Measurements from ENCODE around the gene CLDN7.
A peak's percentile ranks its signal among the peaks of the same experiment; 100 is the strongest.

Gene CLDN7

GRCh38 chr17:7285679-7286078 lies 23.4 kb upstream of the CLDN7 start:
- Histone ChIP-seq H2AK5ac (ENCODE audit: low read depth, low read length) (no peak overlapping the region), H2BK5ac (ENCODE audit: low read length) (no peak overlapping the region), H2BK120ac (ENCODE audit: low read depth, low read length) (no peak overlapping the region), H3K18ac (ENCODE audit: low read length) (no peak overlapping the region), H2AFZ (ENCODE audit: low read length) (no peak overlapping the region), H3K9ac (ENCODE audit: low read depth, low read length, poor library complexity) (no peak overlapping the region), H3K23ac (ENCODE audit: low read depth, low read length, poor library complexity) (peak overlapping the region; percentile 73), H3K4ac (ENCODE audit: low read length) (no peak overlapping the region), H3K4me3 (ENCODE audit: low read length in 2 of 2) (no peak overlapping the region), H3K27ac (replicated peaks; ENCODE audit: low read length) (no peak overlapping the region), H4K91ac (ENCODE audit: low read depth, low read length, poor library complexity) (no peak overlapping the region), H2BK15ac (ENCODE audit: low read length) (no peak overlapping the region), H3K27me3 (ENCODE audit: control insufficient read depth in 3 of 3, insufficient read depth in 3 of 3, low read depth in 1 of 3, low read length in 3 of 3) (peaks cover 0 to 18% (median 0%) of the 10 kb centered on the region in 3 experiments), H2BK12ac (ENCODE audit: low read length) (no peak overlapping the region), H4K8ac (ENCODE audit: low read depth, low read length) (no peak overlapping the region), H3K14ac (ENCODE audit: low read length) (no peak overlapping the region), H3K4me1 (ENCODE audit: control insufficient read depth in 2 of 2, insufficient read depth in 1 of 2, low read depth in 1 of 2, low read length in 2 of 2) (peaks cover 8 to 15% of the 10 kb centered on the region in 2 donors), H3K4me2 (ENCODE audit: insufficient read depth, low read length, poor library complexity, severe bottlenecking) (no peak overlapping the region), H3K36me3 (replicated peaks in 1 of 2; ENCODE audit: control insufficient read depth in 2 of 2, insufficient read depth in 2 of 2, low read length in 2 of 2) (peaks cover 2 to 7% of the 10 kb centered on the region in 2 donors), H3K79me1 (ENCODE audit: low read depth, low read length) (peaks cover 3% of the 10 kb centered on the region), H3K9me3 (replicated peaks in 1 of 2; ENCODE audit: control insufficient read depth in 2 of 2, insufficient read depth in 1 of 2, low read depth in 1 of 2, low read length in 2 of 2) (no peaks in the 10 kb centered on the region)
- WGBS, 2 donors (ENCODE audit: extremely low coverage in 2 of 2, insufficient read length in 2 of 2, insufficient replicate concordance in 1 of 2), result no CpG with 5 or more reads among the region's 12 CpGs
- DNase-seq (ENCODE audit: low spot score), result no peak

- Histone ChIP-seq H2AK5ac (ENCODE audit: low read depth, low read length) (peak overlapping the region; percentile 24), H2BK5ac (ENCODE audit: low read length) (no peak overlapping the region), H3K4me3 (ENCODE audit: low read length in 2 of 2) (no peak overlapping the region), H2BK12ac (ENCODE audit: low read length) (no peak overlapping the region), H3K14ac (ENCODE audit: low read length) (no peak overlapping the region), H2BK15ac (ENCODE audit: low read length) (no peak overlapping the region), H4K91ac (ENCODE audit: low read depth, low read length, poor library complexity) (no peak overlapping the region), H3K79me1 (ENCODE audit: low read depth, low read length) (peaks cover 3% of the 10 kb centered on the region), H2AFZ (ENCODE audit: low read length) (no peak overlapping the region), H3K9me3 (replicated peaks in 1 of 2; ENCODE audit: control insufficient read depth in 2 of 2, insufficient read depth in 1 of 2, low read depth in 1 of 2, low read length in 2 of 2) (no peaks in the 10 kb centered on the region), H3K4ac (ENCODE audit: low read length) (peak overlapping the region; percentile 10), H3K4me2 (ENCODE audit: insufficient read depth, low read length, poor library complexity, severe bottlenecking) (no peak overlapping the region), H3K27me3 (ENCODE audit: control insufficient read depth in 3 of 3, insufficient read depth in 3 of 3, low read depth in 1 of 3, low read length in 3 of 3) (peaks cover 0 to 18% (median 0%) of the 10 kb centered on the region in 3 experiments), H3K18ac (ENCODE audit: low read length) (no peak overlapping the region), H3K23ac (ENCODE audit: low read depth, low read length, poor library complexity) (no peak overlapping the region), H2BK120ac (ENCODE audit: low read depth, low read length) (no peak overlapping the region), H4K8ac (ENCODE audit: low read depth, low read length) (no peak overlapping the region), H3K9ac (ENCODE audit: low read depth, low read length, poor library complexity) (no peak overlapping the region), H3K27ac (replicated peaks; ENCODE audit: low read length) (no peak overlapping the region), H3K36me3 (replicated peaks in 1 of 2; ENCODE audit: control insufficient read depth in 2 of 2, insufficient read depth in 2 of 2, low read length in 2 of 2) (peaks cover 2 to 7% of the 10 kb centered on the region in 2 donors), H3K4me1 (ENCODE audit: control insufficient read depth in 2 of 2, insufficient read depth in 1 of 2, low read depth in 1 of 2, low read length in 2 of 2) (peaks cover 9 to 16% of the 10 kb centered on the region in 2 donors)
- no peak for DNase-seq (ENCODE audit: low spot score)
- WGBS, 2 donors (ENCODE audit: extremely low coverage in 2 of 2, insufficient read length in 2 of 2, insufficient replicate concordance in 1 of 2), result no CpG with 5 or more reads among the region's 16 CpGs
Observed at GRCh38 chr17:7284911-7285310, 22.6 kb upstream of the CLDN7 start.

- Histone ChIP-seq H3K4me3 (ENCODE audit: low read length in 2 of 2) (no peak overlapping the region), H2BK120ac (ENCODE audit: low read depth, low read length) (no peak overlapping the region), H2BK12ac (ENCODE audit: low read length) (peak overlapping the region; percentile 34), H3K18ac (ENCODE audit: low read length) (no peak overlapping the region), H2BK15ac (ENCODE audit: low read length) (peak overlapping the region; percentile 38), H4K8ac (ENCODE audit: low read depth, low read length) (no peak overlapping the region), H3K79me1 (ENCODE audit: low read depth, low read length) (peaks cover 3% of the 10 kb centered on the region), H3K36me3 (replicated peaks in 1 of 2; ENCODE audit: control insufficient read depth in 2 of 2, insufficient read depth in 2 of 2, low read length in 2 of 2) (peaks cover 2 to 7% of the 10 kb centered on the region in 2 donors), H3K9ac (ENCODE audit: low read depth, low read length, poor library complexity) (peak overlapping the region; percentile 37), H3K4ac (ENCODE audit: low read length) (peak overlapping the region; percentile 8), H3K4me2 (ENCODE audit: insufficient read depth, low read length, poor library complexity, severe bottlenecking) (no peak overlapping the region), H3K27me3 (ENCODE audit: control insufficient read depth in 3 of 3, insufficient read depth in 3 of 3, low read depth in 1 of 3, low read length in 3 of 3) (peaks cover 0 to 18% (median 5%) of the 10 kb centered on the region in 3 experiments), H4K91ac (ENCODE audit: low read depth, low read length, poor library complexity) (no peak overlapping the region), H3K14ac (ENCODE audit: low read length) (peak overlapping the region; percentile 15), H2AFZ (ENCODE audit: low read length) (no peak overlapping the region), H2BK5ac (ENCODE audit: low read length) (peak overlapping the region; percentile 10), H3K9me3 (replicated peaks in 1 of 2; ENCODE audit: control insufficient read depth in 2 of 2, insufficient read depth in 1 of 2, low read depth in 1 of 2, low read length in 2 of 2) (no peaks in the 10 kb centered on the region), H3K23ac (ENCODE audit: low read depth, low read length, poor library complexity) (peak overlapping the region; percentile 48), H2AK5ac (ENCODE audit: low read depth, low read length) (peak overlapping the region; percentile 87), H3K4me1 (ENCODE audit: control insufficient read depth in 2 of 2, insufficient read depth in 1 of 2, low read depth in 1 of 2, low read length in 2 of 2) (peaks cover 9 to 16% of the 10 kb centered on the region in 2 donors), H3K27ac (replicated peaks; ENCODE audit: low read length) (no peak overlapping the region)
- DNase-seq (ENCODE audit: low spot score), result no peak
- no CpG with 5 or more reads among the region's 18 CpGs for whole genome bisulfite sequencing, 2 donors (ENCODE audit: extremely low coverage in 2 of 2, insufficient read length in 2 of 2, insufficient replicate concordance in 1 of 2)
Observed at GRCh38 chr17:7283471-7284216, 21.4 kb upstream of the CLDN7 start.

GRCh38 chr17:7282752-7283321 lies 20.6 kb upstream of the CLDN7 start:
- Histone ChIP-seq H3K23ac (ENCODE audit: low read depth, low read length, poor library complexity) (no peak overlapping the region), H3K9ac (ENCODE audit: low read depth, low read length, poor library complexity) (peak overlapping the region; percentile 10), H3K18ac (ENCODE audit: low read length) (no peak overlapping the region), H3K9me3 (replicated peaks in 1 of 2; ENCODE audit: control insufficient read depth in 2 of 2, insufficient read depth in 1 of 2, low read depth in 1 of 2, low read length in 2 of 2) (no peaks in the 10 kb centered on the region), H2BK5ac (ENCODE audit: low read length) (no peak overlapping the region), H2AK5ac (ENCODE audit: low read depth, low read length) (peak overlapping the region; percentile 1), H3K79me1 (ENCODE audit: low read depth, low read length) (peaks cover 3% of the 10 kb centered on the region), H3K36me3 (replicated peaks in 1 of 2; ENCODE audit: control insufficient read depth in 2 of 2, insufficient read depth in 2 of 2, low read length in 2 of 2) (peaks cover 2 to 7% of the 10 kb centered on the region in 2 donors), H2BK120ac (ENCODE audit: low read depth, low read length) (no peak overlapping the region), H2BK12ac (ENCODE audit: low read length) (peak overlapping the region; percentile 34), H3K27ac (replicated peaks; ENCODE audit: low read length) (no peak overlapping the region), H3K4me1 (ENCODE audit: control insufficient read depth in 2 of 2, insufficient read depth in 1 of 2, low read depth in 1 of 2, low read length in 2 of 2) (peaks cover 9 to 16% of the 10 kb centered on the region in 2 donors), H4K8ac (ENCODE audit: low read depth, low read length) (no peak overlapping the region), H3K14ac (ENCODE audit: low read length) (no peak overlapping the region), H2AFZ (ENCODE audit: low read length) (no peak overlapping the region), H4K91ac (ENCODE audit: low read depth, low read length, poor library complexity) (no peak overlapping the region), H3K4ac (ENCODE audit: low read length) (peak overlapping the region; percentile 78), H3K4me2 (ENCODE audit: insufficient read depth, low read length, poor library complexity, severe bottlenecking) (peak overlapping the region; percentile 89), H3K27me3 (ENCODE audit: control insufficient read depth in 3 of 3, insufficient read depth in 3 of 3, low read depth in 1 of 3, low read length in 3 of 3) (peaks cover 0 to 18% (median 5%) of the 10 kb centered on the region in 3 experiments), H2BK15ac (ENCODE audit: low read length) (no peak overlapping the region), H3K4me3 (ENCODE audit: low read length in 2 of 2) (peak overlapping the region in 1 of 2 donors; percentile 68)
- no CpG with 5 or more reads among the region's 6 CpGs for WGBS, 2 donors (ENCODE audit: extremely low coverage in 2 of 2, insufficient read length in 2 of 2, insufficient replicate concordance in 1 of 2)
- DNase-seq (ENCODE audit: low spot score), result no peak
